ENCODE results near the gene MMP11. TPM values are rescaled to one million over a fixed set of nuclear protein-coding genes. Genes with fewer than 3 reads are reported as not detected.

Gene MMP11
- total RNA-seq = 15.6 and 16.9 TPM in 2 replicates

DNA sequence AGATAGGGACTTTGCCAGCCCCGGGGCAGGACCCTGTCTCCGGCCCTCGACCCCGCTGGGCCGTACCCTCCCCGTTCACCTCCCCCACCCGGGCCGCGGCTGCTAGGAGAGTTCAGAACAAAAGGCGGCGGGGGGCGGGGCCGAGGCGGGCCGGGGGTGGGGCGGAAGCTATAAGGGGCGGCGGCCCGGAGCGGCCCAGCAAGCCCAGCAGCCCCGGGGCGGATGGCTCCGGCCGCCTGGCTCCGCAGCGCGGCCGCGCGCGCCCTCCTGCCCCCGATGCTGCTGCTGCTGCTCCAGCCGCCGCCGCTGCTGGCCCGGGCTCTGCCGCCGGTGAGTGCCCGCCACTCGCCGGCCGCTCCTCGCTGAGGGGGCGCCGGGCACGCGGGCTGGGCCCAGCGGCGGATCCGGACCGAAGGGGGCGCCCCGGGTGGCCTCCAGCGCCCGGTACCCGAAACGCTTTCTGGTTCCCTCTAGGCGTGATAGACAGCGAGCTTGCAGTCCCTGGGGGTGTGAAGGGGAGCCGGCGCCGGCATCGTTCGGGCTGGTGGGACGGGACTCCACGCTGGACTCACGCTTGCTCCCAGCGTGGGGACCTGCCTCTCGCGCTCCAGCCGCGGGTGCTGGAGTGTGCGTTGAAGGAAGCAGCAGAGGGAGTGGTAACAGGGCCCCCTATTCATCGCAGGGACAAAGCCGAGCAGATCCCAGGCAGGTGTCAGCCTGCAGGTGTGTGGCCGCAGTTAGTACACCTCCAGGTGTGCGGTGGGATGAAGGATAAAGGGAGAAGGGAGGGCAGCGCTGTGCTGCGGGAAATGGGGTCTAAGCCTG lies at the start of gene MMP11:
Gene MMP11 (plus strand): TSS at position 201 of the 825 bp plus-strand sequence. CDS start 22 bp downstream, at position 223.

DNA sequence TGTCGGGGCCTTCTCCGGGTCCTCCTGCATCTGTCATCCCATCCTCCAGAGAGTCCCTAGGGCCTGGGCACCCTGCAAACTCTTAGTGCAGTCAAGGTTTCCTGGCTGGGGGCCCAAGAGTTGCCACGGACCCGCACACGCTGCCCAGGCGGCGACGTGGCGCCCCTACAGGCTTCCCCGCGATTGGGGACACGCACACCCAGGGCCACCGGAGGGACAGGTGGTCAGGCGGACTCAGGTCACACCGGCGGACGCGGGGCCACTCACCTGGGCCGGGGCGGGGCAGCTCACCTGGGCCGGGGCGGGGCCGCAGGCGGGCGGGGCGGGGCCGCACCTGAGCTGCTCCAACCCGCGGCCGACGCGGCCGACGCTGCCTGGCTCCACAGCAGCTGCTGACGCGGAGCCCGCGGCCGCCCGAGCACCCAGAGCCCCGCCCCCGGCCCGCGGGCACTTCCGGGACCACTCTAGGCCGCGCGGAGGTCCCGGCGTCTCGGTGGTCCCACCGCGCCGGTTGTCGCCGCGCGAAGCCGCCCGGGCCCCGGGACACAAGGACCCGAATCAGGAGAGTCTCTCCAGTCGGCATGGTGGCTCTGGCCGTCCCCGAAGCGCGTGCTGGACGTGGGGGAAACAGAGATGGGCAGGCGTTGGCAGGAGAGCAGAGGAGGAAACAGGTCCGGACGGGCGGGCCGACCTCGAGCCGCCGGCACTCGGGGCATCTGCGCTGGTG lies 21.8 kb upstream of the MMP11 start, which contains the start of gene ZNF70:
Gene ZNF70 (minus strand): TSS at position 399 of the 727 bp plus-strand sequence. CDS start 5,972 bp downstream, outside the sequence.

GRCh38 chr22:23754220-23754919 lies 18.3 kb upstream of the MMP11 start, which contains the start of gene VPREB3:
TSS of gene VPREB3 (minus strand) at chr22:23754425. CDS start at chr22:23754363, 62 bp downstream.

DNA sequence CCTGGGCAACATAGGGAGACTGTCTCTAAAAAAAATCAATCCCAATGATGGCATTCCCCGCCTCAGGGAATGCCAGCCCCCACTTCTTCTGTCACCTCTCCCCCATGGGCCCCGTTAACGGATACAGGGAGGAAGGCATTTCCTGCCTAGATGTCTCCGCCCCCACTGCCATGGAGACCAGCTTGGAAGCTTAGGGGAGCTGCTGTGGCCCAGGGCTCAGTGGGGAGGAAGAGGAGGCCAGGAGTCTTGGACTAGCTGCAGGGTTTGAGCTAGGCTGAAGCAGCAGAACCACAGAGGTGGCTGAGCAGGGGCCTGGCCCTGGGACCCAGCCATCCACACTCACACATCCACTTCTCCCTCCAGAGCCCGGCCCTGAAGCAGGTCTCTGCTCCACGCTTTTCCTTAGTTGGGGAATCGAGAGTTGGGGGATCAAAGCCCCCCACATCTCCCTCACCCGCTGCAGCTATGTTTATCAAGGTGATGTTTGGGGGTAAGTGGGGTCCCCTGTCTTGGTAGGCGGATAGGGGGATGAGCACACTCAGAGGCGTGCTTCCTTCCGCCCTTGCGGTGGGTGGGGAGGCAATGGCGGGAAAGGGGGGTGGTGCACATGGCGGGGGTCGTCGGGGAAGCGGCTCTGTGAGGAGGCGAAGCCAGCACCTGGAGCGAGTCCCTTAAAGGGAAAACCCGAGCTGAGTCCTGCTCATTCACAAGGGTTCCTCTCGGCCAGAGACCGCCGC lies 9.6 kb upstream of the MMP11 start, which contains the start of gene C22orf15:
Gene C22orf15 (plus strand): TSS at position 149 of the 737 bp plus-strand sequence. CDS start 317 bp downstream, at position 466.

DNA sequence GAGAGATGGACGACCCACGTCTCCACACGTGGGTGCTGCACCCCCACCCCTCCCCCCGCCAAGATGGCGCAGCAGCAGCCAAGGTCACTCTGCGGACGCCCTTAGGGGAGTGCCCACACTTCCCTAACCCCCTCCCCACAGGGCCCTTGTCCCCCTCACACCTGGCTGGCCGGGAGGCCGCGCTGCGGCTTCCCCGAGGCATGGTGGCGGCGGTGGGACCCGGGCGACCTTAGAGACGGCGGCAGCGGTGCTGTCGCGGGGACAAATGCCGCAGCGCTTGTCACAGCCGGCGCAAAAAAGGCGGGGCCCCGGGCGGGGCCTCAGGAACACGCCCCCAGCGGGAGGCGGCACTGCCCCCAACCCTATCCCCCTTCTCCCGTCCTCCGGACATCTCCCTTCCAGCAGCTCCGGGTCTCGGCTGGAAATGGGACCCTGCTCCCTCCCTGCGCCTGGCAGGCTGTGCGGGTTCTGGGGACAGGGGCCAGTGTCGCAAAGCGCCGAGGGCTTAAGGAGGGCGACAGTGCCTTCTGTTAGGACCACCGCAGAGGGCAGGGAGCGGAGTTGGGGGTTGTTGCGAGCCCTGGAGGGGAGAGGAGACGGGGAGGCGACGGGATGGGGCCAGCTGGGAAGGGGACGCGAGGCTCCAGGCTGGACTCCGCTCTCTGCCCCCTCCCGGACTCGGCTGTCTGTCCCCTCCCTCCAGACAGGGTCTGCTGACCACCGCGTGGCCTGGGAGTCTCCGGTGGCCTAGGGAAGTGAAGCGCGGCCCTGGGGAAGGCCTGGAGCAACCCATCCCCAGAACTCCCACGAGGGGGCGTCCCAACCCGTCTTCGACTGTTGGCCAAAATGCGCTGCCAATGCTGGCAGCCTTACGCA lies 4.7 kb upstream of the MMP11 start, which contains the start of gene CHCHD10:
Gene CHCHD10 (minus strand): TSS at position 300 of the 876 bp plus-strand sequence. CDS start 98 bp downstream, at position 202.

GRCh38 chr22:23786752-23787599 lies 14.3 kb downstream of the MMP11 start, which contains the start of gene SMARCB1:
TSS of gene SMARCB1 (plus strand) at chr22:23786966. CDS start at chr22:23787170, 204 bp downstream.

Other genes starting within 250 kb of the MMP11 start
- gene IGLL1, start 192.6 kb upstream of the MMP11 start, total RNA-seq = not detected in 2 replicates
- gene DRICH1, start 140.5 kb upstream of the MMP11 start, total RNA-seq = not detected in 2 replicates
- gene RGL4, start 81.8 kb upstream of the MMP11 start, total RNA-seq = not detected in 2 replicates
- gene ZNF70, start 21.7 kb upstream of the MMP11 start, total RNA-seq = 6.8 and 10.4 TPM in 2 replicates
- gene VPREB3, start 18.4 kb upstream of the MMP11 start, total RNA-seq = not detected in 2 replicates
- gene C22orf15, start 9.9 kb upstream of the MMP11 start, total RNA-seq = 1.8 and 2.2 TPM in 2 replicates
- 2.6 and 4.3 TPM in 2 replicates for gene CHCHD10, start 4.9 kb upstream of the MMP11 start, total RNA-seq
- 59.9 and 73.2 TPM in 2 replicates for gene SMARCB1, start 14.1 kb downstream of the MMP11 start, total RNA-seq
- gene DERL3, start 66.2 kb downstream of the MMP11 start, total RNA-seq = 0.16 and 0.36 TPM in 2 replicates
- 9.2 and 12.7 TPM in 2 replicates for gene SLC2A11, start 85.0 kb downstream of the MMP11 start, total RNA-seq
- gene MIF, start 121.5 kb downstream of the MMP11 start, total RNA-seq = 121 and 141 TPM in 2 replicates
- gene GSTT2B, start 188.3 kb downstream of the MMP11 start, total RNA-seq = 0.16 and 3.3 TPM in 2 replicates
- gene DDTL, start 194.0 kb downstream of the MMP11 start, total RNA-seq = 0.61 TPM in 1 of 2 replicates, not detected in the other
- gene DDT, start 201.6 kb downstream of the MMP11 start, total RNA-seq = 48.4 and 59.9 TPM in 2 replicates
- 0.16 and 2.3 TPM in 2 replicates for gene GSTT2, start 207.3 kb downstream of the MMP11 start, total RNA-seq
- not detected in 2 replicates for gene GSTT4, start 232.6 kb downstream of the MMP11 start, total RNA-seq
- gene CABIN1, start 238.5 kb downstream of the MMP11 start, total RNA-seq = 55.3 and 57.0 TPM in 2 replicates

Data from hair follicle dermal papilla cell (primary cell).